ENCODE measurements around the gene SPATA32. TPM values are rescaled to one million over a fixed set of nuclear protein-coding genes. Genes with fewer than 3 reads are reported as not detected.
A peak's percentile ranks its signal among the peaks of the same experiment; 100 is the strongest.

The SPATA32 gene
- total RNA-seq, 1 experiment from 2014 or later = not detected

DNA sequence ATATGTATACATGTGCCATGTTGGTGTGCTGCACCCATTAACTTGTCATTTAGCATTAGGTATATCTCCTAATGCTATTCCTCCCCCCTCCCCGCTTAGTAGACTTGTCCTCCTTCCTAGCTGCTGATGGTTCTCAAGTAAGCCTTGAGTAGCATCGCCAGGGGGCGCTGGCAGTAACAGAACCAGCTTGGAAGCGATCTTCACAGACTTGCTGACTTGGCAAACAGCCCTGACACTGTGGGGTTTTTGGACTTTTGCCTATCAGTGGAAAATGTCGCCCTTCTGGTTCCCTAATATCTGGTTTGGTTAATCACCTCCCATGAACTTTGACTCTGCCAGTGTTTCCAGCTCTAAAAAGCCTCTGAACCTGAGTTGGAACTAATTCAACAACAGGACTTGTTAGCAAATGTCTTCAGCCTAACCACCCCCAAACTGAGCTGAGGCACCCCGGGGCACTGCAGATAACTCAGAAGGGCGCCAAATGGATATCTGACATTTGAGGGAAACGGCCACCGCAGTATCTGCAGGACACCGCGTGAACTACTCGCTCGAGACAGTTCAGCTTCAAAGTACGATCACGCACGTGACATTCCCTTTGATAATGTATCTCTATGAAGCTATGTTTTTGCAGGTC is 15.4 kb upstream of the SPATA32 start:
- in situ Hi-C loops (cut with HindIII; ENCODE audit: low sequenced_read_pairs) = no loop called here
- DNase-seq (ENCODE audit: low spot score) = peak; percentile 97

DNA sequence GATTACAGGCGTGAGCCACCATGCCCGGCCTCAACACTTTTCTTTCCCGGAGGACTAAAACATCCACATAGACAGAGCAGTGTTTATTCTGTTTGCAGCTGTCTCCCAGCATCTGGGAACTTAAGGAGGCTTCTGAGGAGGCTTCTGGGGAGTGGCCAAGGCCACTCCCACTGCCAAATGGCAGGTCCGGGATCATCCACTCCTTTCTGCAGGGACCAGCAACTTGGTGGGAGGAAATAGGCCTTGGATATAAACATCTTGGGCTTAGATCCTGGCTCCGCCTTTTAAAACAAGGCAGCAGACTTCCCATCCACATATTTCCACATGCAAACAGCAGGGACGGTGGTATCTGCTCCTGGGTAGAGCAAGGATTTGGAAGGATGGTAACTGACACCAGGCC is 14.1 kb upstream of the SPATA32 start:
- in situ Hi-C loops (cut with HindIII; ENCODE audit: low sequenced_read_pairs) = no loop called here
- no peak for DNase-seq (ENCODE audit: low spot score)

DNA sequence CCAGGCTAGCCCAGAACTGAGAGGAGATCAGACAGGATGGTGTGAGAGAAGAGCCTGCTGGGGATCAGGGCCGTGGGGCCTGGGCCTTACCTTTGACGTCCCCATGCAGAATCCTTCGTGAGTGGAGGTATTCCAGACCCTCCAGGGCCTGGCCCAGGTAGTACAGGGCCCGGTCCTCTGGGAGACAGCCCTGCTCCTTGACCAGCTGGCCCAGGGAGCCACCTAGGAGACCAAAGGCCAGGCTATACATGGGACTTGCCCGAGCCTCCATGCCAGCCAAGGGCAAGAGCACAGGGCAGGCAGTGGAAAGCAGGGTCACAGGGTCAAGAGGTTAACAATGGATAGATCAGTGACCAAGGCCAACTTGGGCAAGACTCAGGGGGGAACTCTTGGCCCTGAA is 12.1 kb upstream of the SPATA32 start:
- in situ Hi-C loops (cut with HindIII; ENCODE audit: low sequenced_read_pairs) = no loop called here
- DNase-seq (ENCODE audit: low spot score) = no peak

DNA sequence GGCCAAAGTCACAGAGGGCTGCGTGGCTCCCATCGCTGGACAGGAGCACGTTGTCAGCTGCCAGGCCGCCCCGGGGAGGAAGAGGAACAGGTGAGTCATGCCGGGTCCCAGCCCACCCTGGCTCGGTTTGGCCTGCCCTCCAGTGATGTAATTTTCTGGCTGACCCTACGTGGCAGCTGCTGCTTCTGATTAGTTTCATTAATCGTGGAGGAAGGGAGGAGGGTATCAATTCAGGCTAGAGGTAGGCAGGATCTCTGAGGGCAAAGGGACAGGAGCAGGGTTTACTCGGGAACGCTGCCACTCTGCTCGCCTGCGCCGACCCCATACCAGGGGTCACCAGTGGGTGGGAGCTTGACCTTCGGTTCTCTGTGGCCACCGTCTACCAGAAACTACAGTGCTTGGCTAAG is 11.7 kb upstream of the SPATA32 start:
- in situ Hi-C loops (cut with HindIII; ENCODE audit: low sequenced_read_pairs) = no loop called here
- DNase-seq (ENCODE audit: low spot score) = no peak

DNA sequence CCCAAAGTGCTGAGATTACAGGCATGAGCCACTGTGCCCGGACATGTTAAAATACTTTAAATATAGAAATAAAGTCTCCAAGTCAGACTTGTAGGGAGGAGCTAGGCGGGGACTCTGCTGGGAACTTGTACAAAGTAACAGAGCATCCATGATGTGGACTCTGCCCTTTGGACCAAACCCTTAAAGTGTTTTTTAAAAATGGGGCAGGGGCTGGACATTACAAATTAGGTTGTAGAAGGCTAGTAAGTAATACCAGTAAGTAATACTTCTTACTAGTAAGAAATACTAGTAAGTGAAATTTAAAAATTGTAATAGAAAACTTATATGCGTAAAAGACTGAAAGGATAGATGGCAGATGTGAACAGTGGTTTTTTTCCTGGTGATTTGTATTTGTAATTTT is 9.7 kb upstream of the SPATA32 start:
- in situ Hi-C loops (cut with HindIII; ENCODE audit: low sequenced_read_pairs) = no loop called here
- no peak for DNase-seq (ENCODE audit: low spot score)

DNA sequence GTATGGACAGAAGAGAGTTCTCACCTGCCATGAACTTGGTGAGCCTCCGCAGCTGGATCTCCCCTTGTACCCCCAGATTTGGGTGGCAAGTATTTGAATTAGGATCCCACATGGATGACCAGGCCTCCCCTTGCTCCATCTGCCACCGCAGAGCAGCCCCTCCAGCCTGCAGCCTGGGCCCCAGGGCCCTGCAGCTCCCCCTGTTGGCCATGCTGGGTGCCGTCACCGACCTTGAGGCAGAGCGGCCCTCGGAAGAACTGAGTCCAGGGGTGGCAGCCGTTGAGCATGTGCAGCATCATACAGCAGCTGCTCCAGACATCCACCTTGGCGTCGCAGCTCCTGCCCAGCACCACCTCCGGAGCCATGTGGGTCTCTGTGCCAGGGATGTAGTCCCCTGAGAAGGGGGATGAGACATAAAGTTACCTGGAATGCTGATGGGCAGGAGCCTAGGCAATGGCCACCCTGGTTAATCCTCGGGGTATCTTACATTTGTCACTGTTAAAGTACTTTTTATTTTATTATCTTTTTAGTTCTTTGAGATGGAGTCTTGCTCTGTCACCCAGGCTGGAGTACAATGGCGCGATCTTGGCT is 9.0 kb upstream of the SPATA32 start:
- no peak for DNase-seq (ENCODE audit: low spot score)
- in situ Hi-C loops (cut with HindIII; ENCODE audit: low sequenced_read_pairs) = no loop called here

DNA sequence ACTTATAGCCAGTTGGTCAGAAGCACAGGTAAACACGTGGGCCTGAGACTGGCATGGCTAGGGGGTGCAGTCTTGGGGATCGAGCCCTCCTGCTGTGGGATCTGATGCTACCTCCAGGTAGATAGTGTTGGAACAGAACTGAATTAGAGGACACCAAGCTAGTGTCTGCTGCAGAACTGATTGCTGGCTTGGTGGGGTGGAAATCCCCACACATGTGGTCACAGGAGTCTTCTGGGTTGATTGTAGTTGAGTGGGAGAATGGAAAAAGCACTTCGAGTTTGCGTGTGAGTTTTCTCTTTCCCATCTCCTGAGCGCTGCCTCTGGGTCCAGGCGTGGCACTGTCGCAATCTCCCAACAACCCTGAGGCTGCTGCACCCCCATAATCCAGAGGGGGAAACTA is 8.0 kb upstream of the SPATA32 start:
- in situ Hi-C loops (cut with HindIII; ENCODE audit: low sequenced_read_pairs) = no loop called here
- no peak for DNase-seq (ENCODE audit: low spot score)

DNA sequence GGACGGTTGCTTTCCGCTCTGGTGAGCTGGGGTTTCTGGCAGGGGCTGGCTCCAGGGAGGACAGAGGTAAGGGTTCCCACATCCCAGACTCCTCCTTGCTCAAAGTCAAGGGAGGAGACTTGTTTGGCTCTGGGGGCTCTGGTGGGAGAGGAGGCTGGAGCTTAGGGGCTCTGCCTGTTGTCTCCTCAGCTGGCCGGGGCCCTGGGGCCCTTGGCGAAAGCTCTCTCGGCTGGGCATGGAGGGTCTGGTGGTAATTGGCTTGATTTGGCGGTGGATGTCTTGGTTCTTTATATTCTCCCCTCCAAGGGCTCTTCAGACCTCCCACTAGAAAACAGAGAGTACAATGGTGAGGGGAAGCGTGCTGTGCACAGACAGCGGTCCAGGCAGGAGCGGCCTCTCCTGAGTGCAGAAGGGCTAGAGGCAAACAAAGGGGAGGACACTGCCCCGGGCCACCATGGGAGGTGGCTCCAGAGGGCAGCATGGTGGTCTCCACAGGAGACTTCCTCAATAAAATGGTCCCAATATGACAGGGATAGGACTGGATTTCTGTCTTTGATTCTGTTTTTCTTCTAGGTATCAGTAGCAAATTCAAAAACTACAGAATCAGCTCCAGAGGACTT is 5.7 kb upstream of the SPATA32 start:
- in situ Hi-C loops (cut with HindIII; ENCODE audit: low sequenced_read_pairs) = no loop called here
- no peak for DNase-seq (ENCODE audit: low spot score)

DNA sequence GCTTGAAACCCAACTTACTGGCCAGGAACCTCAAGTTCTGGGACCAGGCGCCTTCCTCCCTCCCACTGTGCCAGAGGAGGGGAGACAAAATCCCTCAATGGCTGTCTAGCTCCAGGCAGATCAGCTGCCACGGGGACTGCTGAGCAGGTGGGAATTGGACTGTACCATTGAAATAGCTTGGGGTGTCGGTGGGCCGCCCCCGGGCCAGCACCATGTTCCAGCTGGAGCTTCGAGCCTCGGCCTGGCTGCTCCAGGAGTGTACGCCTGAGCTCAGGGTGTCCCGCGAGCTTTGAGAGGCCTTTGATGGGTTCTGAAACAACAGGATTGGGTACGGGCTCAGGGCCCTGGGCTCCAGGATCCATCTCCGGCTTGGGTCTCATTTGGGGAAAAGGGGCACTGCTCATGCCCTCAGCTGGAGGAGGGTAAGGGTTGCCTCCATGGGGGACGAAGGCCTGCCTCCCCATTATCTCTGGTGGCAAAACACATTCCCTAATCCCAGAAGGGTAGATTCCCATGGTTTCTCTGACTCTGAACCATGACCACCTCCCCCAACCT is 4.6 kb upstream of the SPATA32 start:
- in situ Hi-C loops (cut with HindIII; ENCODE audit: low sequenced_read_pairs) = no loop called here

DNA sequence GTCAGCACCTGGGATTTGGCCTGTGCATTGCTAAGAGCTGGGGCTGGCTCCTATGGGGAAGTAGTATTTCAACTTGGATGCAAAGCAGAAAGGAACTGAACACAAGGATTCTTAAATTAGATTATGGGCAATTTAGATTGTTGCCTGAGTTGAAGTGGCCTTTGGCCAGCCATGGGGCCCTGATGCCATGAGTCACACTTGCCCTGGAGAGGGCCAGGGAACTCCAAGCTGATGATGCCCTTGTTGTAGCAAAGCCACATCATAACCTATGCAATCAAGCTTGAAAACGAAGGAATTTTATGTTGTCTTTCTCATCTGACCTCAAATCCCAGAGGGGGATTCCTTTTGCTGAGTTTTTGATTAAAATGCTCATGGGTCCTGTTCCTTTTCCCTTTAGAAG is 3.9 kb upstream of the SPATA32 start:
- in situ Hi-C loops (cut with HindIII; ENCODE audit: low sequenced_read_pairs) = no loop called here
- DNase-seq (ENCODE audit: low spot score) = no peak

More for the DNA sequence above, 4.6 kb upstream of the SPATA32 start:
- no peak for DNase-seq (ENCODE audit: low spot score)

DNA sequence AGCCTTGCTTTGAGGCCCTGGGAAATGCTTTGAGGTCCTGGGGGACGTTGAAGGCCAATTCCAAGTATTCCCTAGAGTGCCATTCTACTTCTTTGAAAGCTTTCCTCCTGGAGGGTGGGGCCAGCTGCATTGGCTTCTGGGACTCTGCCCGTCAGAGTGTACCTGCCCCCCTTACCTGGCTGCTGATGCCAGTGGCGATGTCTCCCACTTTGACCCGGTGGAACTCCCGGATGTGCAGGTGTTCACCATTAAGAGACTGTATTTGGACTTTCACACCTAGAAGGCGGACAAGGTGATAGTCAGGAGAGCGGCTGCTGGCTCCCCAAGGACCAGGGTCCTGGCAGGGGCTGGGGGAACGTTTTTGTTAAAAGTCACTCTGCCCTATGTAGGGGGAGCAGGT is 3.1 kb upstream of the SPATA32 start:
- DNase-seq (ENCODE audit: low spot score) = no peak
- in situ Hi-C loops (cut with HindIII; ENCODE audit: low sequenced_read_pairs) = no loop called here

DNA sequence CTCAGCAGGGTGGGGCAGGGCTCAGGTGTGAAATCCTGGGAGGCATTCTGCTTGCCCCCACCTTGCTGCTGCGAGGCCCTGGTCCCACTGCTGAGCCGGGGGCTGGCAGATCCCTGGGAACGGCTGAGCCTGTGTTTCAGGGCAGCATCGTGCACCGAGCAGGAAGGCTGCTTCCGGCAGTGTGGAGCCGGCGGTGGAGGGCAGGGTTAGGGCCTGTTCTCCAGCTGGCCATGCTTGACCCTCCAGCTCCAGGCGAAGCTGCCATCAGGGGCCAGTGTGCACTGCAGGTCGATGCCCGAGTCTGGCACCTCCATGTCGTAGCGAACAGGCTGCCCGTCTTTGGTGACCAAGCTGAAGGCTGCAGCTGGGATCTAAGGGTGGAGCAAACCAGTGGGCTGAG is 2.5 kb upstream of the SPATA32 start:
- no peak for DNase-seq (ENCODE audit: low spot score)
- in situ Hi-C loops (cut with HindIII; ENCODE audit: low sequenced_read_pairs) = no loop called here

DNA sequence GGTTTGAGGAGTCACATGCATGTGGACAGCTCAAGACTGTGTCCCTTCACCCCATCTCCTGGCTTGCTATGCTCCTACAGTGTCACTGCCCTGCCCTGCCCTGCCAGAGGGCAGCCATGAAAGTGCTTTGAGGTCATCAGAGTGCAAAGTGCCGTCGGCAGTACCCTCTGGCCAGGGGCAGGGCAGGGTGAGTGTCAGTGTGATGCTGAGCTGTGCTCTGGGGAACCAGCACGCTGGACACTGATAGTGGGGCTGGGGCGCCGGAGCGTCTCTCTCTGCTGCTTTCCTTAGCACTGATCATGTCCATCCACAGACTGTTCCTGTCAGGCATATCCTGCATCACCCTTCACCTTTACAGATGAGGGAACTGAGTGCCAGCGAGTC is 1.6 kb upstream of the SPATA32 start:
- no peak for DNase-seq (ENCODE audit: low spot score)
- in situ Hi-C loops (cut with HindIII; ENCODE audit: low sequenced_read_pairs) = no loop called here

DNA sequence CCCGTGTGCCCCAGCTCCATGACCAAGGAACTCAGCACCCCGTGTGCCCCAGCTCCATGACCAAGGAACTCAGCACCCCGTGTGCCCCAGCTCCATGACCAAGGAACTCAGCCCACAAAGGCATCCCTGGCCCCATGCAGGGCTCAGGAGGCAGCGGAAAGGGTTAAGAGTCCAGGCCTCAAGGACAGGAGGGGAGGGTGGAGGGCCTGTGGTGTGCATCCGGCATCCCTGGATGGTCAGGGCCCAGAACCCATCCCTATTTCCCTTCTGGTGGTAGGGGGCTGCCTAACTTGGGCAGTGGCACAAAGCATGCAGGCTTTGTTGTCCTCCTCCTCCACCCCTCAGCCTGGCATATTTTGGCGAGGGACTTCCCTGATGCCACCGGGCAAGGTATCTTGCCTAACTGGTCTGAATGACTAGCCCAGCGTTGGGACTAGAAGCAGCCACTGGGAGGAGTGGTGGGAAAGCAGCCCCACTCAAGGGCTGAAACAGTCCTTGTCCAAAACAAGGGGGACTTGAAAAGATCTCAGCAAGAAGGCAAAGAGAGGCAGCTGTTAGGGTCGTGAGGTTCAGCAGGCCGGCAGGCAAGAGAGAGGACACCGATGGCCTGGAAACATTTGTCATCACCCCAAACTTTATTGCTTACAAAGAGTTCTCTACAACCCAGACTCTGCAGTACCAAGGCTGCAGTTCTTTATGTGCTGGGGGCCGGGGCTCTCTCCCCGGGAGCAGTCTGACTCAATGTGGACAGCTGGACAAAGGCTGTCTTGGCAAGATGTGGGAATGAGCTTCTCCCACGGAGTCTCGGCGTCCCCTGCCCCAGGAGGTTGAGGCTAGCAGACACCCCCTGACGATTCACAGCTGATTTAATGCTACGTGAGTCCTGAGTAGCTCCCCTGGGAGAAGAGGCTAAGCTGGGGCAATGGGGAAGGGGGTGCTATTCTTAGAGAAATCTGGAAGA is 902 bp upstream of the SPATA32 start:
- in situ Hi-C loops (cut with HindIII; ENCODE audit: low sequenced_read_pairs) = no loop called here
- DNase-seq (ENCODE audit: low spot score) = peak; percentile 37

DNA sequence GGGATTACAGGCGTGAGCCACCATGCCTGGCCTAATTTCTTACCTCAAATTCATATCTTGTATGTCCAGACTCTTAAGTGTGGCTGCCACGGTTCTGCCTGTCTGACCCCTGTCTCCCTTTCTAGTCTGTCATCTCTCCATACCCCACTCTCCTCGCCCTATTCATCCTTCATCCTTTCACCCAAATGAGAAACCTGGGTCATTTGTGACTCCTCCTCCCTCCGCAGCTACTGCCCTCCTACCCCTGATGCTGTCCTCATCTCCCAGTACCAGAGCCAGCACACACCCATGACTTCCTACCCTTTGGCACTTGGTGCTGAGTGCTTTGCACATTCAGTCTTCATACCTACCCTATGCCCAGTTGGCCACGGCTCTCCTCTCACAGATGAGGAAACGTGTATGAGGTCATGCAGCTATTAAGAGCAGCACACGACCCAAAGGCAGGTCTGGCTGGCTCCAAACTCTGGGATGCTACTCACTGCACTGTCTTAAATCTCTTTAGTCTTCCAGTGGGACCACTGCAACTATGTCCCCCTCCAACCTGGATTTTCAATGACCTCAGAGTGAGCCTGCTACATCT is 1.6 kb downstream of the SPATA32 start:
- in situ Hi-C loops (cut with HindIII; ENCODE audit: low sequenced_read_pairs) = no loop called here
- no peak for DNase-seq (ENCODE audit: low spot score)

DNA sequence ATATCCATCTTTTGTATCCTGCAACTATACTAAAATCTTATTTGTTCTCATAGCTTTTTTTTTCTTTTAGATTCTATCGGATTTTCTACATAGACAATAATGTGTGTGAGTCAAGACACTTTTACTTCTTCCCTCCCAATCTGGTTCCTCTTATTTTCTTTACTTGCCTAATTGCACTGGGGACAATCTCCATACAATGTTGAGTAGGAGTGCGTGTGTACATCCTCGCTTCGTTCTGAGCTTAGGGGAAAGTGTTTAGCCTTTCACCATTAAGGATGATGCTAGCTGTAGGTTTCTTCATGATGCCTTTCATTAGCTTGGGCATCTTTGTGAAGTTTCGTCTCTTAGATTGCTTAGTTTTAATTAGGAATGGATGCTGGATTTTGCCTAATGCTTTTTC is 2.9 kb downstream of the SPATA32 start:
- in situ Hi-C loops (cut with HindIII; ENCODE audit: low sequenced_read_pairs) = no loop called here
- no peak for DNase-seq (ENCODE audit: low spot score)

DNA sequence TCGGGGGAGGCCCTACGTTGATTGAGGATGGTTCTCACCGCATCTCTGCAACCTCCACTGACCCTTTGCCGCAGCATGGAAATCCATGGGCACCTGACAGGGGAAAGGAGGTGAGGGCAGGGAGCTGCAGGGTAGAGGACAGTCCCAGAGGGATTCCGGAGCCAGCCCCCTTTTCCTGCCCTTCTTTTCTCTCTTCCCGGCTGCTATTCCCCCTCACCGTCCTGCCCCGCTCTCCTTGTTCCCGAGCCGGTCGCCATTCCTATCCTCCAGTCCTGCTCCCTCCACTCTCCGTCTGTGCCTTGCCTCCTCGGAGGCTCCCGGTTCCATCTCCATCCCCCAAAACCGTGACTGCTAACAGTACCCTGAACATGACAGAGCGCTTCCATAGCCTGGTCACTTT is 4.8 kb downstream of the SPATA32 start:
- DNase-seq (ENCODE audit: low spot score) = no peak
- in situ Hi-C loops (cut with HindIII; ENCODE audit: low sequenced_read_pairs) = no loop called here

DNA sequence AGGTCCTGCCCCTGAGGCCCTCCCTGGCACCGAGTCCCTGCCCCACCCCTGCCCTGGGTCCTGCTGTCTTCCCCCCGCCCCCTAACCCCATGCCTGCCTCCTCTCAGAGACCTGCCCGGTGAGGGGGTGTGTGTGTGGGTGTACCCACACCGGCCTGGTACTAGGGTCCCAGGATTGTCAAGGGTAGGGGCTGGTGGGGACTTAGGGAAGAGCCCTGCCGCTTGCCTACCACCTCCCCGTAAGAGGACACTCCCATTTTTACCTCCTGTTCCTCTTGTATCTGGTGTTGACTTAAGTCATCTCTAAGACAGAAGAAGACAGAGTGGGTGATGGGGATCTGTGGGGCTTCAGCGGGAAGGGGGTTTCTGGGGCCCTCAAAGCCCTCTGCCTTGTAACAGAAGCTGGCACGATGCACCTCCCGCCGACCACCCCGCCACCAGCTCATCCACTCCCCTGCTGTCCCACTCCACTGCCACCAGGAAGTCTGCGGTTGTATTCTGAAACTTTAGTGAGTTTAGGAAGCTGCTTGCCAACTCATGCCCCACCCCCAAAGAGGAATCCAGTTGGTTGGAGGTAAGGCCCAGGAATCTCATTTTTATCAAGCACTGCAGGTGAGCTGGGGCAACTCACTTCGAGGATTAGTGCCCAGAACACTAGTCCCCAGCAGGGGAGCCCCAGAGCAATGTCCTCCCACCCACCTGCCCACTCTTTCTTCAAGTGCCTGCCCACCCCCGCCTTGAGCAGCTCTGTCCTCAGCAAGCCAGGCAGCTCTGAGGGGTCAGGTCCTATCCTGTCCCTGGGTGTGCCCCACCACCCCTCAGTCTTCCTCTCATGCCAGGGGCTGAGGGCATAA is 5.6 kb downstream of the SPATA32 start:
- DNase-seq (ENCODE audit: low spot score) = no peak
- in situ Hi-C loops (cut with HindIII; ENCODE audit: low sequenced_read_pairs) = no loop called here
